K562 (cell line): ENCODE data around the gene CTNNBL1. TPM values are rescaled to one million over a fixed set of nuclear protein-coding genes. Genes with fewer than 3 reads are reported as not detected.

Experiments
- ATAC-seq: fragments of 200-7000 bp; cut with Tn5 transposase; 3 replicates; pipeline ENCODE4 v1.9.1; 2020; ENCODE audit warnings: moderate library complexity
- BruUV-seq: library from RNA; stranded (reverse); fragments of 400-500 nt; replicated peaks from 2 replicates; lab custom pipeline; 2021; lab: Mats Ljungman, UMichigan
- CTCF ChIA-PET: fragments of 300-600 bp; formaldehyde crosslinking; extraction: SDS; loops from one replicate; lab custom pipeline; 2021; ENCODE audit warnings: low intra/inter-chr PET ratio; lab: Yijun Ruan, JAX
- POLR2A ChIA-PET: fragments of 300-600, 350-650 bp; sonication (Branson Sonifier 250); formaldehyde crosslinking; extraction: SDS; loops from one replicate; lab custom pipeline; 2021; ENCODE audit warnings: antibody characterized with exemption, inconsistent platforms; lab: Yijun Ruan, JAX
- DNase-seq, 4 experiments: peaks; one replicate each; pipeline versions ENCODE4 v3.0.0 to v3.0.0-alpha.2; 2011 to 2018; ENCODE audit warnings: low spot score in 3 of 4, mixed read lengths in 3 of 4; ENCODE audit errors: extremely low read depth in 1 of 4
- FAIRE-seq: peaks from 2 replicates; lab custom pipeline; 2011; peaks lifted over from hg19 to GRCh38; lab: Jason Lieb, UNC
- H2AFZ ChIP-seq: 2 replicates; pipeline ENCODE4 v1.6.0; 2011; ENCODE audit warnings: low read depth, low read length, control low read depth, inconsistent platforms
- H3K27ac ChIP-seq: fragments of 200-600 bp; 3 replicates; pipeline ENCODE4 v1.8.0; 2011; ENCODE audit warnings: low read depth, mild to moderate bottlenecking, control low read depth, inconsistent platforms, low read length, moderate library complexity, mixed read lengths; ENCODE audit errors: extremely low read depth
- H3K27me3 ChIP-seq, 2 experiments: fragments of 300-600 bp in 1 of 2; 2 replicates in 1 of 2; 3 replicates in 1 of 2; pipeline versions ENCODE4 v1.6.0 to v1.8.0; 2011; ENCODE audit warnings: inconsistent platforms in 2 of 2, low read length in 2 of 2, mild to moderate bottlenecking in 1 of 2, mixed read lengths in 1 of 2, moderate library complexity in 1 of 2; ENCODE audit not compliant: control insufficient read depth in 2 of 2, insufficient read depth in 2 of 2
- H3K36me3 ChIP-seq: fragments of 300-600 bp; 3 replicates; pipeline ENCODE4 v1.8.0; 2011; ENCODE audit warnings: mild to moderate bottlenecking, low read length, inconsistent platforms; ENCODE audit not compliant: control insufficient read depth, insufficient read depth
- H3K4me1 ChIP-seq, 2 experiments: fragments of 200-600 bp in 1 of 2; replicated peaks in 1 of 2; 2 replicates in 1 of 2; 3 replicates in 1 of 2; pipeline versions ENCODE4 v1.5.1 to v1.8.0; 2011; ENCODE audit warnings: inconsistent platforms in 2 of 2, low read length in 2 of 2, mild to moderate bottlenecking in 1 of 2, mixed read lengths in 1 of 2, moderate library complexity in 1 of 2; ENCODE audit not compliant: control insufficient read depth in 2 of 2, insufficient read depth in 2 of 2
- H3K4me2 ChIP-seq: 2 replicates; pipeline ENCODE4 v1.6.1; 2011; ENCODE audit warnings: low read length, control low read depth, inconsistent platforms, mixed read lengths; ENCODE audit not compliant: insufficient read depth
- H3K4me3 ChIP-seq: fragments of 200-600 bp; sonication (generic), shearing (Covaris generic); 2 replicates; pipeline ENCODE4 v1.5.1; 2016; ENCODE audit warnings: control low read depth, inconsistent platforms
- H3K79me2 ChIP-seq: fragments of 200-600 bp; 3 replicates; pipeline ENCODE4 v1.8.0; 2011; ENCODE audit warnings: low read length, inconsistent platforms; ENCODE audit not compliant: control insufficient read depth, insufficient read depth
- H3K9ac ChIP-seq, 2 experiments: 2 replicates each; pipeline versions ENCODE4 v1.6.0 to v1.6.1; 2011; ENCODE audit warnings: low read depth in 2 of 2, low read length in 2 of 2, control low read depth in 1 of 2, inconsistent platforms in 1 of 2, mild to moderate bottlenecking in 1 of 2, mixed read lengths in 1 of 2; ENCODE audit not compliant: insufficient read depth in 1 of 2
- H3K9me1 ChIP-seq: one replicate; pipeline ENCODE4 v1.6.0; 2011; ENCODE audit warnings: inconsistent platforms, mild to moderate bottlenecking, low read length, moderate library complexity; ENCODE audit not compliant: control insufficient read depth, insufficient read depth
- H3K9me3 ChIP-seq: replicated peaks from 2 replicates; pipeline ENCODE4 v1.5.1; 2011; ENCODE audit warnings: low read depth, low read length, inconsistent platforms; ENCODE audit not compliant: control insufficient read depth, insufficient read depth
- H4K20me1 ChIP-seq: replicated peaks from 2 replicates; pipeline ENCODE4 v1.6.1; 2011; ENCODE audit warnings: low read length, inconsistent platforms, mixed read lengths; ENCODE audit not compliant: control insufficient read depth, insufficient read depth
- CBX2 ChIP-seq: fragments of 200-600 bp; sonication (generic); IDR thresholded peaks from one replicate; pipeline ENCODE4 v1.6.1; 2012; ENCODE audit warnings: mild to moderate bottlenecking, low read length, inconsistent platforms; ENCODE audit not compliant: insufficient read depth, poor library complexity, severe bottlenecking
- NFXL1 ChIP-seq: fragments of 450-650 bp; formaldehyde crosslinking; IDR thresholded peaks from 2 replicates; pipeline ENCODE4 v1.4.0; 2021; ENCODE audit warnings: mild to moderate bottlenecking
- ZKSCAN1 ChIP-seq: fragments of 150-350 bp; IDR thresholded peaks from 2 replicates; pipeline ENCODE4 v1.6.1; 2016; ENCODE audit warnings: low read depth, low read length
- WGBS: fragments of 100-300 bp; shearing (Covaris generic); methylation state at CpG from one replicate; pipeline ENCODE4 v1.1.6; 2016; ENCODE audit warnings: low coverage, mixed read lengths; ENCODE audit not compliant: insufficient coverage; ENCODE audit errors: missing lambda C conversion rate; 5-methylcytosine and 5-hydroxymethylcytosine counted together
- in situ Hi-C: fragments of 300-500 bp; cut with MboI; formaldehyde crosslinking; loops from 4 replicates; pipeline ENCODE4 v1.15.0; 2018; ENCODE audit warnings: inconsistent platforms, mixed read lengths
- intact Hi-C: fragments of 100-400 bp; cut with micrococcal nuclease; formaldehyde crosslinking; loops from 2 replicates; pipeline ENCODE4 v1.14.2; 2022
- polyA plus RNA-seq, 8 experiments: library from polyadenylated mRNA; depleted of rRNA in 4 of 8; stranded (reverse) in 5 of 8; unstranded in 3 of 8; fragments of >200 nt; fragmentation: Nextera tagmentation in 2 of 8; fragmentation: Illumina TruSeq in 1 of 8; extraction: Ambion mirVana in 2 of 8; extraction: Trizol in 1 of 8; gene quantifications; 2 replicates each; pipeline versions ENCODE4 v1.2.1 to v1.2.3, GENCODE V29; 2011 to 2014; ENCODE audit warnings: inconsistent platforms in 1 of 8, missing spikeins in 1 of 8
- total RNA-seq, 7 experiments: library from RNA; depleted of rRNA in 6 of 7; stranded (reverse); fragments of >200 nt in 6 of 7; fragmentation: Illumina TruSeq in 2 of 7; extraction: Trizol in 2 of 7; gene quantifications; 2 replicates each; pipeline versions ENCODE4 v1.2.1 to v1.2.3, GENCODE V29; 2011 to 2021; ENCODE audit warnings: low replicate concordance in 1 of 7
- TF ChIP-seq, protein P1 (sequence below): IDR thresholded peaks from 2 replicates; pipeline ENCODE4 v1.6.1; 2016; ENCODE audit warnings: missing genetic modification characterization, missing compliant biosample characterization
- TF ChIP-seq, protein P2 (sequence below): IDR thresholded peaks from 2 replicates; pipeline ENCODE4 v1.6.1; 2012; ENCODE audit warnings: low read depth, low read length, improper control_type of control experiment, borderline replicate concordance

CTNNBL1 gene
- total and polyA plus RNA-seq, 9 of the 15 experiments (the other 6 are each of a cell fraction or from before 2014, with no cell fraction given): 32.4 to 85.6 (median 43.6) TPM

DNA sequence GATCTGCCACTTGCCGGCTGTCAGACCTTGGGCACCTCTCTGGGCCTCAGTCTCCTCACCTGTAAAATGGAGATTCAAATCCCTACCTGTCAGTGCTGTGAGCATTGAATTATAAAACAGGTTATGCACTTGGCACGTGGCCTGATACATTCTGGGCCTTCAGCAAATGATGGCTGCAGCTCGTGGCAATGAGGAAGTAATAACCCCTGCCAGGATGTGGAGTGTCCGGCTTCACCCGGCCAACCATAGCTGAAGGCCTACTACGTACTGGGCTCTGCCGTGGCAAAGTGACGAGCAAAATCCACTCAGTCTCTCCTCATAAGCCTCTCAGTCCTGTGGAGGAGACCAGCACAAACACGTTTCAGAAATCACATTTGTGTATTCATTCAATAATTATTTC lies 198.2 kb downstream of the CTNNBL1 start:
- H3K27ac ChIP-seq: no peak overlapping the region
- no peak overlapping the region for H3K4me3 ChIP-seq
- ATAC-seq (no peak), DNase-seq (no peak), FAIRE-seq (no peak)
- 0 out of 2 replicates have a peak, but pooled peaks have one; percentile 54 for TF ChIP-seq ZKSCAN1
- no peak for TF ChIP-seq CBX2
- no peak for TF ChIP-seq NFXL1 (CRISPR knock-in tag)
- no peak overlapping the region for H3K4me2 ChIP-seq
- H2AFZ ChIP-seq: no peak overlapping the region
- in situ Hi-C loops (loop anchor here (10.0 kb wide), 2 partner anchors 323 to 327 kb away; no protein-coding TSS in a partner anchor), intact Hi-C loops (loop anchor here (10.0 kb wide), 1 partner anchor 237 kb away; no protein-coding TSS in a partner anchor)
- H3K9me1 ChIP-seq: no peaks in the 10 kb centered on the region
- H3K79me2 ChIP-seq: no peaks in the 10 kb centered on the region
- no TSS peak for BruUV-seq
- H3K9ac ChIP-seq: no peak overlapping the region
- peaks cover 11% of the 10 kb centered on the region; the same call in 1 of the 2 replicates for H4K20me1 ChIP-seq
- CTCF ChIA-PET: no interaction called here
- peaks cover 15 to 64% of the 10 kb centered on the region in 2 experiments; a peak in 4 of 5 replicates for H3K27me3 ChIP-seq
- H3K36me3 ChIP-seq: no peaks in the 10 kb centered on the region
- H3K4me1 ChIP-seq: peaks cover 0 to 3% of the 10 kb centered on the region in 2 experiments; a peak in 2 of 5 replicates
- no peaks in the 10 kb centered on the region for H3K9me3 ChIP-seq
- POLR2A ChIA-PET: no interaction called here
- 9% methylated on average over 9 of the region's 9 CpGs for WGBS

DNA sequence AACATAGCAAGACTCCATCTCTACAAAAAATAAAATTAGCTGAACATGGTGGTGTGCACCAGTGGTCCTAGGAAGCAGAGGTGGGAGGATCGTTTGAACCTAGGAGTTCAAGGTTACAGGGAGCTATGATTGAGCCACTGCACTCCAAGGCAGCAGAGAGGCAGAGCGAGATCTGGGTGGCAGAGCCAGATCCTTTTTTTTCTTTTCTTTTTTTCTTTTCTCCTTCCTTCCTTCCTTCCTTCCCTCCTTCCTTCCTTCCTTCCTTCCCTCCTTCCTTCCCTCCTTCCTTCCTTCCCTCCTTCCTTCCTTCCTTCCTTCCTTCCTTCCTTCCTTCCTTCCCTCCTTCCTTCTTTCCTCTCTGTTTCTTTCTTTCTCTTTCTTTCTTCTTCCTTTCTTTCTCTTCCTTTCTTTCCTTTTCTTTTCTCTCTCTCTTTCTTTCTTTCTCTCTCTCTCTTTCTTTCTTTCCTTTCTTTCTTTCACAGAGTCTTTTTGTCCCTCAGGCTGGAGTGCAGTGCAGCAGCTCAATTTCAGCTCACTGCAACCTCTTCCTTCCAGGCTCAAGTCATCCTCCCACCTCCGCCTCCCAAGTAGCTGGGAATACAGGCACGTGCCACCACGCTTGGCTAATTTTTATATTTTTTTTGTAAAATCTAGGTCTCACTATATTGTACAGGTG lies 199.9 kb downstream of the CTNNBL1 start:
- TF ChIP-seq, protein P1, sequence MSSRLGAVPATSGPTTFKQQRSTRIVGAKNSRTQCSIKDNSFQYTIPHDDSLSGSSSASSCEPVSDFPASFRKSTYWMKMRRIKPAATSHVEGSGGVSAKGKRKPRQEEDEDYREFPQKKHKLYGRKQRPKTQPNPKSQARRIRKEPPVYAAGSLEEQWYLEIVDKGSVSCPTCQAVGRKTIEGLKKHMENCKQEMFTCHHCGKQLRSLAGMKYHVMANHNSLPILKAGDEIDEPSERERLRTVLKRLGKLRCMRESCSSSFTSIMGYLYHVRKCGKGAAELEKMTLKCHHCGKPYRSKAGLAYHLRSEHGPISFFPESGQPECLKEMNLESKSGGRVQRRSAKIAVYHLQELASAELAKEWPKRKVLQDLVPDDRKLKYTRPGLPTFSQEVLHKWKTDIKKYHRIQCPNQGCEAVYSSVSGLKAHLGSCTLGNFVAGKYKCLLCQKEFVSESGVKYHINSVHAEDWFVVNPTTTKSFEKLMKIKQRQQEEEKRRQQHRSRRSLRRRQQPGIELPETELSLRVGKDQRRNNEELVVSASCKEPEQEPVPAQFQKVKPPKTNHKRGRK (tag): peak; percentile 54; the same call in 1 of the 2 replicates
- TF ChIP-seq, protein P2, sequence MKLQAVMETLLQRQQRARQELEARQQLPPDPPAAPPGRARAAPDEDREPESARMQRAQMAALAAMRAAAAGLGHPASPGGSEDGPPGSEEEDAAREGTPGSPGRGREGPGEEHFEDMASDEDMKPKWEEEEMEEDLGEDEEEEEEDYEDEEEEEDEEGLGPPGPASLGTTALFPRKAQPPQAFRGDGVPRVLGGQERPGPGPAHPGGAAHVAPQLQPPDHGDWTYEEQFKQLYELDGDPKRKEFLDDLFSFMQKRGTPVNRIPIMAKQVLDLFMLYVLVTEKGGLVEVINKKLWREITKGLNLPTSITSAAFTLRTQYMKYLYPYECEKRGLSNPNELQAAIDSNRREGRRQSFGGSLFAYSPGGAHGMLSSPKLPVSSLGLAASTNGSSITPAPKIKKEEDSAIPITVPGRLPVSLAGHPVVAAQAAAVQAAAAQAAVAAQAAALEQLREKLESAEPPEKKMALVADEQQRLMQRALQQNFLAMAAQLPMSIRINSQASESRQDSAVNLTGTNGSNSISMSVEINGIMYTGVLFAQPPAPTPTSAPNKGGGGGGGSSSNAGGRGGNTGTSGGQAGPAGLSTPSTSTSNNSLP: no peak
- Histone ChIP-seq H3K4me2 (no peak overlapping the region), H3K4me1 (peaks cover 0 to 4% of the 10 kb centered on the region in 2 experiments; a peak in 1 of 5 replicates), H3K79me2 (no peaks in the 10 kb centered on the region), H3K4me3 (no peak overlapping the region), H3K27me3 (peaks cover 10 to 48% of the 10 kb centered on the region in 2 experiments; a peak in 4 of 5 replicates), H3K9me3 (no peaks in the 10 kb centered on the region), H3K36me3 (no peaks in the 10 kb centered on the region), H3K27ac (no peak overlapping the region), H2AFZ (no peak overlapping the region), H3K9ac (no peak overlapping the region), H3K9me1 (no peaks in the 10 kb centered on the region), H4K20me1 (0 out of 2 replicates have a peak, but pooled peaks cover 7% of the 10 kb centered on the region)
- no TSS peak for BruUV-seq
- CTCF ChIA-PET: no interaction called here
- POLR2A ChIA-PET: interaction anchor here (0.6 kb wide), 1 partner anchor 159 kb away, joined by 4 read pairs; no protein-coding TSS in a partner anchor
- 2% methylated on average over 5 of the region's 5 CpGs for WGBS
- in situ Hi-C loops: loop anchor here (10.0 kb wide), 2 partner anchors 321 to 329 kb away; no protein-coding TSS in a partner anchor
- FAIRE-seq (no peak), ATAC-seq (no peak), DNase-seq (no peak)
- intact Hi-C loops: loop anchor here (10.0 kb wide), 1 partner anchor 239 kb away; no protein-coding TSS in a partner anchor
